CD4-positive, alpha-beta T cell (primary cell): ENCODE data around the gene XPO5. TPM values are rescaled to one million over a fixed set of nuclear protein-coding genes. Genes with fewer than 3 reads are reported as not detected.

ENCODE experiments used
- ATAC-seq: fragments of 200-7000 bp; cut with Tn5 transposase; one replicate; pipeline ENCODE4 v1.10.0; 2022; ENCODE audit warnings: mild to moderate bottlenecking; ENCODE audit not compliant: poor library complexity
- CTCF ChIA-PET: fragments of 350-600 bp; sonication (Branson Sonifier 250); formaldehyde crosslinking; loops from one replicate; lab custom pipeline; 2021; ENCODE audit warnings: antibody characterized with exemption, inconsistent platforms; lab: Charles Lee
- POLR2A ChIA-PET: fragments of 350-600 bp; sonication (Branson Sonifier 250); formaldehyde crosslinking; loops from one replicate; lab custom pipeline; 2021; ENCODE audit warnings: antibody characterized with exemption, inconsistent platforms; lab: Charles Lee
- DNase-seq, 14 experiments: peaks; one replicate each; pipeline ENCODE4 v3.0.0-alpha.2; 2013 to 2020; ENCODE audit warnings: mixed read lengths in 2 of 14
- H3K27ac ChIP-seq, 2 donors: one replicate each; pipeline versions ENCODE4 v1.5.1 to v1.7.0; 2013; ENCODE audit warnings: low read length in 2 of 2, low read depth in 1 of 2, mild to moderate bottlenecking in 1 of 2
- H3K27me3 ChIP-seq, 2 experiments: 1 replicate in 1 of 2; 2 replicates in 1 of 2; pipeline versions ENCODE4 v1.6.1 to v1.7.0; 2013; ENCODE audit warnings: low read length in 2 of 2, control low read depth in 1 of 2, mild to moderate bottlenecking in 1 of 2, moderate library complexity in 1 of 2; ENCODE audit not compliant: insufficient read depth in 2 of 2, control insufficient read depth in 1 of 2
- H3K36me3 ChIP-seq: one replicate; pipeline ENCODE4 v1.6.1; 2013; ENCODE audit warnings: low read length, control low read depth; ENCODE audit not compliant: insufficient read depth
- H3K4me1 ChIP-seq: one replicate; pipeline ENCODE4 v1.6.1; 2013; ENCODE audit warnings: low read length, control low read depth; ENCODE audit not compliant: insufficient read depth
- H3K4me3 ChIP-seq: one replicate; pipeline ENCODE4 v1.5.1; 2013; ENCODE audit warnings: mild to moderate bottlenecking, low read length, moderate library complexity
- H3K9me3 ChIP-seq, 2 experiments: 1 replicate in 1 of 2; 2 replicates in 1 of 2; pipeline versions ENCODE4 v1.6.1 to v1.7.0; 2013; ENCODE audit warnings: low read length in 2 of 2, mild to moderate bottlenecking in 2 of 2, control low read depth in 1 of 2, moderate library complexity in 1 of 2; ENCODE audit not compliant: control insufficient read depth in 1 of 2, insufficient read depth in 1 of 2
- H3K27ac Mint-ChIP-seq: one replicate; pipeline ENCODE4 v1.8.0; 2020; ENCODE audit warnings: mixed read lengths
- H3K27me3 Mint-ChIP-seq: one replicate; pipeline ENCODE4 v1.8.0; 2021; ENCODE audit warnings: mixed read lengths
- H3K36me3 Mint-ChIP-seq: one replicate; pipeline ENCODE4 v1.8.0; 2021; ENCODE audit warnings: low read depth, mixed read lengths
- H3K4me1 Mint-ChIP-seq: one replicate; pipeline ENCODE4 v1.8.0; 2021; ENCODE audit warnings: low read depth, mixed read lengths
- H3K4me3 Mint-ChIP-seq: one replicate; pipeline ENCODE4 v1.8.0; 2020; ENCODE audit warnings: mild to moderate bottlenecking, mixed read lengths
- H3K9me3 Mint-ChIP-seq: one replicate; pipeline ENCODE4 v1.8.0; 2020; ENCODE audit warnings: mixed read lengths
- CTCF ChIP-seq: fragments of 200-600 bp; IDR thresholded peaks from one replicate; pipeline ENCODE4 v1.8.0; 2022; ENCODE audit warnings: antibody characterized with exemption, mild to moderate bottlenecking
- intact Hi-C, 2 experiments: fragments of 100-400 bp; cut with DNase I in 1 of 2; cut with micrococcal nuclease in 1 of 2; formaldehyde crosslinking; loops; one replicate each; pipeline versions ENCODE4 v1.15.1 to v1.9.0; 2023 to 2025; cut with DNase I, micrococcal nuclease
- total RNA-seq, 174 experiments: library from RNA in 2 of 174; stranded (reverse) in 2 of 174; gene quantifications; one replicate each; pipeline ENCODE4 v1.2.3 and lab custom pipeline; 2021 to 2026

XPO5 gene
- total RNA-seq, 2 experiments from 2014 or later: 26.8 to 31.2 TPM

DNA sequence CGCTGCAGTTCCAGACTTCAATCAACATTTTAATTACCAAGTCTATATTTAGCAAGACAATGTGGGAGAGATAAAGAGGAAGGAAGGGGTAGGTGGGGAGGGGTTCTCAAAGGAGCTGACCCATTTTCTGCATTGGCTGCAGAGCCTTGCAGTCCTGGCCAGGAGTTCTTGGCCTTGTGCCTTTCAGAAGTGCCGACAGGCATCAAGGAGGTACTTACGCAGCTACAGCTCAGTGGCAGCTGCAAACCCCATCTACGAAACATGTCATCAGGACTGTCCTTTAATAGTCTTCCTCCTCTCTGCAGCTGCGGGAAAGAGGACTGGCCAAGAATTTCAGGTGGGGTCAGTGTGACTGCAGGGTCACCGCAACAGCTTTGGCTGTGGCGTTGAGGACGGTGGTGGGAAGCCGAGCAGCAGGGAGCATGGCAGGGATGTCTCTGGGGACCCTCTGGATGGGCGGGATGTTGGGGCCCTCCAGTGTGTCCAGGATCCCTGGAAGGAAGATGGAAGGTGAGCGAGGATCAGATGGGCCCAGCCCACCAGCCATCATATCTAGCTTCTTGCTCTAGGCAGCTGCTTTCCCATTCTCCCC is 63.9 kb downstream of the XPO5 start:
- H3K27ac ChIP-seq: no peak overlapping the region
- POLR2A ChIA-PET: no interaction called here
- no peaks in the 10 kb centered on the region for H3K9me3 ChIP-seq
- no peak for TF ChIP-seq CTCF
- peaks cover 45% of the 10 kb centered on the region for H3K36me3 ChIP-seq
- peaks cover 38% of the 10 kb centered on the region for H3K4me1 Mint-ChIP-seq
- H3K36me3 Mint-ChIP-seq: peaks cover 38% of the 10 kb centered on the region
- peaks cover 46% of the 10 kb centered on the region for H3K4me1 ChIP-seq
- H3K4me3 ChIP-seq: no peak overlapping the region
- ATAC-seq (no peak), DNase-seq (no peak)
- CTCF ChIA-PET: no interaction called here
- peaks cover 20% of the 10 kb centered on the region for H3K27me3 Mint-ChIP-seq
- intact Hi-C loops: no loop called here
- peak overlapping the region; percentile 4 for H3K27ac Mint-ChIP-seq
- peak overlapping the region; percentile 76 for H3K4me3 Mint-ChIP-seq
- peaks cover 20% of the 10 kb centered on the region in 2 experiments for H3K27me3 ChIP-seq
- no peaks in the 10 kb centered on the region for H3K9me3 Mint-ChIP-seq

DNA sequence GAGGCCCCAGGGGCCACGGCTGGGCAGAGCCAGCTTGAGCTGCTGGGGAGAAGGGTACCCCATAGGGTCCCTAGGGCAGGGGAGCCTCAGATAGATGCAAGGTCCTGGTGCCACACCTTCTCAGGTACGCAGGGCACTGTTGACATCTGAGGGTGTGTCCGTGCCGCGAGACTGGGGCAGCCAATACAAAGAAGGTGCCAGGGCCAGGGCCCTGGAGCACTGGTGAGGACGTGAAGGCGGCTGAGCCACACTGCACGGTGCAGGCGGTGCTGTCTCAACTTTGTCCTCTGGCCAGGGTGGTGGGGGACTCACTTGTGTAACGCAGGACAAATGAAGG is 65.0 kb downstream of the XPO5 start:
- peaks cover 46% of the 10 kb centered on the region for H3K36me3 Mint-ChIP-seq
- no peak for DNase-seq

More for the DNA sequence above, 65.0 kb downstream of the XPO5 start:
- H3K27ac Mint-ChIP-seq: no peak overlapping the region
- intact Hi-C loops: no loop called here
- TF ChIP-seq CTCF: no peak
- Histone ChIP-seq H3K4me1 (peaks cover 47% of the 10 kb centered on the region), H3K9me3 (no peaks in the 10 kb centered on the region), H3K36me3 (peaks cover 44% of the 10 kb centered on the region), H3K27ac (no peak overlapping the region), H3K4me3 (peak overlapping the region; percentile 52), H3K27me3 (peaks cover 20% of the 10 kb centered on the region in 2 experiments)
- peaks cover 23% of the 10 kb centered on the region for H3K27me3 Mint-ChIP-seq
- peak overlapping the region; percentile 83 for H3K4me3 Mint-ChIP-seq
- no peak for ATAC-seq
- POLR2A ChIA-PET: interaction anchor here (1.9 kb wide), 2 partner anchors 33 to 142 kb away, joined by 8 to 10 read pairs; partner anchors contain the start of genes TJAP1 and ZNF318
- CTCF ChIA-PET: interaction anchor here (1.5 kb wide), 1 partner anchor 113 kb away, joined by 4 read pairs; no protein-coding TSS in a partner anchor
- no peaks in the 10 kb centered on the region for H3K9me3 Mint-ChIP-seq
- H3K4me1 Mint-ChIP-seq: peaks cover 36% of the 10 kb centered on the region
